IPS-11a (cell line): ENCODE data around the gene NBPF1.
"Not testable (repeated sequence)": the region's sequence is repeated elsewhere in the genome, so short reads cannot be mapped to it uniquely, and the experiment has no call there.

ENCODE experiments used
- H3K4me3 ChIP-seq: one replicate; pipeline ENCODE4 v1.5.1; 2013; ENCODE audit warnings: low read depth, low read length, control low read depth

The NBPF1 gene

GRCh38 chr1:16623812-16624719 lies 10.7 kb upstream of the NBPF1 start:
- H3K4me3 ChIP-seq, result not testable (repeated sequence)

GRCh38 chr1:16623337-16623736 lies 10.0 kb upstream of the NBPF1 start:
- not testable (repeated sequence) for H3K4me3 ChIP-seq

- not testable (repeated sequence) for H3K4me3 ChIP-seq
Observed at GRCh38 chr1:16621681-16622315, 8.4 kb upstream of the NBPF1 start.

GRCh38 chr1:16621300-16621658 lies 7.9 kb upstream of the NBPF1 start:
- no peak overlapping the region for H3K4me3 ChIP-seq

GRCh38 chr1:16619803-16620501 lies 6.6 kb upstream of the NBPF1 start:
- not testable (repeated sequence) for H3K4me3 ChIP-seq

- no peak overlapping the region for H3K4me3 ChIP-seq
Observed at GRCh38 chr1:16618719-16619118, 5.4 kb upstream of the NBPF1 start.

DNA sequence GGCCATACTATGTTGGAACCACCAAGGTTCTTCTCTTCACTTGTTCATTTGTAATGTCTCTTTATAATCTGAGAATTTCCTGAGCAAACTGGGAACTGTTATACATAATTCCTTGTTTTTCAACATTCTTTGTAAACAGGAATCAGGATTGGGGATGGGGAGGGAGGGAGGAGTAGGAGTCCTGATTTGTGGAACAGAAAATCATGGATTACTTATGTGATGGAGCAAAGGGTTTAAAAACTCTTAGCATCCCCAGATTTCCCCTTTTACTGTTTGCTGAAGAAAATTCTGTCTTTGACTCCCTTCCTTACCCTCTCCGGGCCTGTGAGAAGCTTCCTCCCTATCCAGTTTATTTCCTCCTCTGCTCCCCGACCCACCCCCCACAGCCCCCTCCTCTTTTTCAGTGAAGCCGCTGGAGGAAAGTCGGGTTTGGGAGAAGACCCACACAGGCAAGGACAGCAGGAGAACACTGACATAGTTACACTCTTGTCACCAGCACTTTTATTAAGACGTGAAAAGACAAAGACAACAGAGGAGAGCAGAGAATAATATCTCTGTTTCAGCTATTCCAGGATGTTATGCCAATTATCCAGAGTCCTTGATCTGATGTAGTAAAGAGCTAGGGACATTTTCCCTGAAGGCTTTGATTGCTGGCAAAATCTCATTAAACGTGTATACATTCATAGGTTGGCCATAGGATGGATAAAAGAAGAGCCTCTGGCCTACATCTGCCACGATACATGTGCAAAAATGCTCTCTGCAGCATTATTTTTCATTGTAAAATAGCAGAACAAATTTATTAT lies 4.6 kb upstream of the NBPF1 start:
- H3K4me3 ChIP-seq, result no peak overlapping the region

- no peak overlapping the region for H3K4me3 ChIP-seq
Observed at GRCh38 chr1:16617114-16617631, 3.8 kb upstream of the NBPF1 start.

DNA sequence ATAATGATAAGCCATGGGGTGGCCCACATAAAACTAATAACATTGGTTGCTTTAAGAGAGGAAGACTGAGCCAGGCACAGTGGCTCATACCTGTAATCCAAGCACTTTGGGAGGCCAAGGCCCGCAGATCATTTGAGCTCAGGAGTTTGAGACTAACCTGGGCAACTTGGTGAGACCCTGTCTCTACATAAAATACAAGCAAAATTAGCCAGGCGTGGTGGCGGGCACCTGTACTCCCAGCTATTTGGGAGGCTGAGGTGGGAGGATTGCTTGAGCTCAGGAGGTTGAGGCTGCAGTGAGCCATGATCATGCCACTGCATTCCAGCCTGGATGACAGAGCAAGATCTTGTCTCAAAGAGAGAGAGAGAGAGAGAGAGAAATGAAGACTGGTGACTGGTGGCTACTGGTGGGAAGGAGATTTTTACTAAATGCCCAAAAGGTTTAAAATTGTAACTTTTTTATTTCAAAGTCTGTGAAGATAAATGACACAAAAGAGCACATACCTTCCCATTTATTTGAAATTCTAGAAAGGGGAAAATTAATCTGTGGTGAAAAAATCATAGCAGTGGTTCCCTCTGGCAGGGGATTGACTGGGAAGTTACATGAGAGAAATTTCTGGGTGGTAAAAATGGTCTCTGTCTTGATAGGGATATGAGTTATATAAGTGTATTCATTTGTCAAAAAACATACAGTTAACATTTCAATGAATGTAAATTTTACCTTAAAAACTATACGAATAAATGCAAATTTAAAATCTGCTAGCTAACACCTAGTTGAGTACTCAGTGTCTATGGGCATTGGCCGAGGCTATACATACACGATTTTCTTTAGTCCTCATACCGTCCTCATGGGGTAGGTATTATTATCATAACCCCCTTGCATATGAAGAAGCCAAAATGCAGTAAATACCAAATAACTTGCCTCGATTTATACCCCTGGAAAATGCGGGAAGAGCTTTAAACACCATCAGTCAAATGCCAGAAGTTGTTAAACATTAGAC lies 2.2 kb upstream of the NBPF1 start:
- no peak overlapping the region for H3K4me3 ChIP-seq

DNA sequence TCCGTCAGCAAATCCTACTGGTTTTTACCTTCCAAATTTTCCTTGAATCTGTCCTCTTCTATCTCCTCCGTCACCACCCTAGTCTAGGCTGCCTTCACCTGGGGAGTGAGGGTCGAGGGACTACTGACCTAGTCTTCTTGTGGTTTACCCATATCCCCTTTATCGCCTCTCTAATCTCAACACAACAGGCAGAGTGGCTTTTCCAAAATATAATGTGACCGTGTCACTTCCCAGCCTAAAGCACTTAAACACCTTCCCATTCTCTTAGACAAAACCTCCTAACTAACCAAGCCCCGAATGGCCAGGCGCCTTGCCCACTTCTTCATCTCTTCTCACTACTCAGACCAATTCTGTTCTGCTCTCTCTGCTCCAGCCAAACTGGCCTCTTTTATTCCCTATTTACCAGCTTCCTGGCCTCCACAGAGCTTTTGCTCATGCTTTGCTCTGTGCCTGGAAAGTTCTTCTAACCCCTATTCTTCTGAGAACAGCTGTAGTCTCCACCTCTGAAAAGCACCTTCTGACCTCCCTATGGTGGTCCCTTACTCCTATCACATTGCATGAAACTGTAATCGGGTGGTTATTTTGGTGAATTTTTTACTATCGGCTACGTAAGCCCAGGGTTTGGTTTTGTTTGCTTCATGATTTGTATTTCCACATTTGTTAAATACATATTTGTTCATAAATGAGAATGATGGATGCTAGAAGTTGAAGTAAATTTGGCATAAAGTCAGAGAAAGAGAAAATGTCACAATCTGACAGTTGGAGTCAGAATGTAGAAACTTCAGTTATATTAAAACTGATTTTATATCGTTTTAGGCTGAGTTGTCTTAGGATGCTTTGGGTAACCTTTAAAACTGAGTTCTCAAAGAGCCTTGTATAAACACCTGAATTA lies 1.2 kb upstream of the NBPF1 start:
- no peak overlapping the region for H3K4me3 ChIP-seq

DNA sequence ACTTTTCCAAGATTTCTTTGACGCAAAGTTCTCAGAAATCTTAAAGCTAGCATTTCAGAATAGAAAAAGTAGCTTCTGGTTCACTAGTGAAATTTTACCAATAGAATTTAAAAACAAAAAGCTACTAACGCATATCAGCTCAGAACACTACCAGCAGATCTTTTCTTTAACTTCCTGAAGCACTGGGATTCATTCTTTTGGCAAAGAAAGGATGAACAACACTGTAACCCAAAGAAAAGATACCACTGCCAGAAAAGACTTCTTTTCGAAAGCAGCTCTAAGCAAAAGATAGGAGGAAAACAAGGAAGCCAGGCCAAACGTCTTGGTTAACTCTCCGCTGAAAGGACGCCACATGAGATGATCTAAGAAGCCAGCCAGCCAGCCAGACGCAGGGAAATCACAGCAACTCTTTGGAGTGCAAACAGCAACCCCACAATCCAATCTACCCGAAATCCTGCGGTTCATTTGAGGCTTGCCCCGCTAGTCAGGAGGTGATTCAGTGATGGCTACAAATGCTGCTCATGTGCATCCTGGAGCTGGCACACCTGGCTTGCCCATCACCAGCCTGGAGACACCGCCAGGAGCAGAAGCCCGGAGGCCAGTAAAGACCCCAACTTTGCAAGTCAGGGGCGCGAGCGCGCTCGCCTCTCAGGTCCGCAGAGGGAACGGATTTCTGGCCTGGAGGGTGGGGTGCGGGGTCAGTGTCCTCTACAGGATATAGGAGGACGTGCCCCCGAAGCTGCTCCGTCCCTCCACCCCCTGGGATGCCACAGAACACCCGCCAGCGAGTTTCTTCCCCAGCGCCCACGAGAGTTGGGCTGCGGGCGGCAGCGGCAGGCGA lies 812 bp downstream of the NBPF1 start:
- H3K4me3 ChIP-seq, result peak overlapping the region; percentile 79

DNA sequence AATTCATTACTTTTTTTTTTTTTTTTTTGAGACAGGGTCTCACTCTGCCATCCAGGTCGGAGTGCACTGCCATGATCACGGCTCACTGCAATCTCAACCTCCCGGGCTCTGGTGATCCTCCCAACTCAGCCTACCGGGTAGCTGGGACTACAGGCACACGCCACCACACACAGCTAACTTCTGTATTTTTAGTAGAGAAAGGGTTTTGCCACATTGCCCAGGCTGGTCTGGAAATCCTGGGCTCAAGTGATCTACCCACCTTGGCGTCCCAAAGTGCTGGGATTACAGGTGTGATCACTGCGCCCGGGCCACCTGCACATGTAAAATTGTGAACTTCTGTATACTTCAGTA lies 1.4 kb downstream of the NBPF1 start:
- not testable (repeated sequence) for H3K4me3 ChIP-seq

- not testable (repeated sequence) for H3K4me3 ChIP-seq
Observed at GRCh38 chr1:16611164-16611563, 2.2 kb downstream of the NBPF1 start.

DNA sequence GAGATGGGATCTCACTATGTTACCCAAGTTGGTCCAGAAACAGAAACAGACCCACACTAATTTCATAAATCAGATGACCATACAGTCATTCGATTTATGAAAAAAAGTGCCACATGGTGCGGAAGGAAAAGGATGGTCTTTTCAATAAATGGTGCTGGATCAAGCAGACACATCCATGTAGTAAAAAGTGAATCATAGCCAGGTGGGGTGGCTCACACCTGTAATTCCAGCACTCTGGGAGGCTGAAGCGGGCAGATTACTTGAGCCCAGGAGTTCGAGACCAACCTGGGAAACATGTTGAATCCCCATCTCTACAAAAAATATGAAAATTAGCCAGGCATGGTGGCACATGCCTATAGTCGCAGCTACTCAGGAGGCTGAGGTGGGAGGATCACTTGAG lies 2.8 kb downstream of the NBPF1 start:
- not testable (repeated sequence) for H3K4me3 ChIP-seq

- H3K4me3 ChIP-seq, result not testable (repeated sequence)
Observed at GRCh38 chr1:16609761-16610160, 3.6 kb downstream of the NBPF1 start.

DNA sequence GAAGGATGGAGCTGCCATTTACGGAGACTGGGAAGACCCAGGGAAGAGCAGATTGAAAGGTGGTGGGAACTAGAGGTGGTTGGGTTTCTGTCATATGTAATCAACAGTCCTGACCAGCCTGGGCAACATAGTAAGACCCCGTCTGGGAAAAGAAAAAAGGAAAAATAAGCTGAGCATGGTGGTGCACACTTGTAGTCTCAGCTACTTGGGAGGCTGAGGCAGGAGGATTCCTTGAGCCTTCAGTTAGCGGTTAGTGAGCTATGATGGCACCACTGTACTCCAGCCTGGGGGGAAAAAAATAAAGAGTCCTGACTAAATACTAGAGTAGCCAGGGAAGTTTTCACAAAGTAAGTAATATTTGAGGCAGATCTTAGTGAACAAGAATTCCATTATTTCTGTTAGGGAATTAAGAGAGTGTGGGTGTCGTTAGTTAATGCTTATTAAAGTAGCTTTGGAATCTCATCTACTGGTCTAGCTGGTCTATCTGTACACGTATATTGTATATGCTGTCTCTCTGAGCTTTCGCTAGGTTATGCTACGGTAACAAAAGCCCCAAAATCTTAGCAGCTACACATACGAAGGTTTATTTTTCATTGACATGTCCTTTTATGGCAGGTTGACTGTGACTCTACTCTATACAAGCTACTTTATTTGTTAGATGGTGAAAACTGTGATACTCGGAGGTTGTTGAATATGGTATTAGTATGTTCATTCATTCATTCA lies 4.4 kb downstream of the NBPF1 start:
- H3K4me3 ChIP-seq, result no peak overlapping the region
